Endothelial cell of umbilical vein (primary cell): ENCODE measurements around the gene DGKD. TPM values are rescaled to one million over a fixed set of nuclear protein-coding genes. Genes with fewer than 3 reads are reported as not detected.

ENCODE experiments used
- BruUV-seq: library from RNA; stranded (reverse); fragments of 400-500 nt; replicated peaks from 2 replicates; lab custom pipeline; 2021; lab: Mats Ljungman, UMichigan
- CTCF ChIA-PET: fragments of 300-600, 350-600 bp; sonication (Branson Sonifier 250); formaldehyde crosslinking; loops from one replicate; lab custom pipeline; 2021; ENCODE audit warnings: antibody characterized with exemption, inconsistent platforms; lab: Charles Lee
- POLR2A ChIA-PET: fragments of 300-600, 350-600 bp; sonication (Branson Sonifier 250); formaldehyde crosslinking; loops from one replicate; lab custom pipeline; 2021; ENCODE audit warnings: antibody characterized with exemption, inconsistent platforms; lab: Charles Lee
- DNase-seq: peaks from one replicate; pipeline ENCODE4 v3.0.0-alpha.2; 2011; ENCODE audit warnings: low read depth, low spot score
- FAIRE-seq: peaks from 2 replicates; lab custom pipeline; 2011; peaks lifted over from hg19 to GRCh38; lab: Jason Lieb, UNC
- H2AFZ ChIP-seq: 2 replicates; pipeline ENCODE4 v1.6.0; 2012; ENCODE audit warnings: low read depth, low read length, control low read depth, inconsistent platforms
- H3K27ac ChIP-seq: 2 replicates; pipeline ENCODE4 v1.5.1; 2011; ENCODE audit warnings: low read depth, mild to moderate bottlenecking, control low read depth, low read length, moderate library complexity; ENCODE audit not compliant: insufficient read depth
- H3K27me3 ChIP-seq, 2 experiments: 2 replicates each; pipeline versions ENCODE4 v1.6.0 to v1.6.1; 2011; ENCODE audit warnings: low read length in 2 of 2, mixed read lengths in 1 of 2; ENCODE audit not compliant: control insufficient read depth in 2 of 2, insufficient read depth in 2 of 2
- H3K36me3 ChIP-seq, 2 experiments: 2 replicates in 1 of 2; 3 replicates in 1 of 2; pipeline ENCODE4 v1.5.1; 2011; ENCODE audit warnings: low read length in 2 of 2, mild to moderate bottlenecking in 1 of 2, moderate library complexity in 1 of 2; ENCODE audit not compliant: control insufficient read depth in 2 of 2, insufficient read depth in 2 of 2; ENCODE audit errors: extremely low read depth in 1 of 2
- H3K4me1 ChIP-seq: 3 replicates; pipeline ENCODE4 v1.5.1; 2011; ENCODE audit warnings: mild to moderate bottlenecking, low read length; ENCODE audit not compliant: control insufficient read depth, insufficient read depth; ENCODE audit errors: extremely low read depth
- H3K4me2 ChIP-seq: 2 replicates; pipeline ENCODE4 v1.6.1; 2011; ENCODE audit warnings: low read length, control low read depth, mixed read lengths; ENCODE audit not compliant: insufficient read depth
- H3K4me3 ChIP-seq, 3 experiments: fragments of 200-600 bp in 1 of 3; sonication (generic), shearing (Covaris generic) in 1 of 3; replicated peaks in 1 of 3; 2 replicates each; pipeline ENCODE4 v1.5.1; 2011 to 2016; ENCODE audit warnings: control low read depth in 3 of 3, low read length in 3 of 3, mild to moderate bottlenecking in 2 of 3, inconsistent platforms in 1 of 3, low read depth in 1 of 3, moderate library complexity in 1 of 3; ENCODE audit not compliant: insufficient read depth in 1 of 3
- H3K79me2 ChIP-seq: 2 replicates; pipeline ENCODE4 v1.6.0; 2012; ENCODE audit warnings: low read length, inconsistent platforms; ENCODE audit not compliant: control insufficient read depth, insufficient read depth
- H3K9ac ChIP-seq: replicated peaks from 2 replicates; pipeline ENCODE3; 2011; ENCODE audit warnings: low read length, control low read depth; ENCODE audit not compliant: insufficient read depth; ENCODE audit errors: extremely low read depth
- H3K9me1 ChIP-seq: replicated peaks from 3 replicates; pipeline ENCODE4 v1.6.0; 2011; ENCODE audit warnings: mild to moderate bottlenecking, low read length; ENCODE audit not compliant: control insufficient read depth, insufficient read depth; ENCODE audit errors: extremely low read depth
- H3K9me3 ChIP-seq: replicated peaks from 2 replicates; pipeline ENCODE4 v1.5.1; 2012; ENCODE audit warnings: low read length, inconsistent platforms; ENCODE audit not compliant: control insufficient read depth, insufficient read depth
- H4K20me1 ChIP-seq: replicated peaks from 2 replicates; pipeline ENCODE3; 2011; ENCODE audit warnings: mild to moderate bottlenecking, low read length; ENCODE audit not compliant: control insufficient read depth, insufficient read depth; ENCODE audit errors: extremely low read depth
- CTCF ChIP-seq, 2 donors: IDR thresholded peaks; 1 replicate in 1 of 2; 2 replicates in 1 of 2; pipeline ENCODE4 v1.5.1; 2011; ENCODE audit warnings: low read length in 2 of 2, mild to moderate bottlenecking in 2 of 2, moderate library complexity in 2 of 2, control low read depth in 1 of 2, inconsistent platforms in 1 of 2, low read depth in 1 of 2; ENCODE audit not compliant: insufficient read depth in 1 of 2; ENCODE audit errors: extremely low read depth in 1 of 2
- EZH2 ChIP-seq: IDR thresholded peaks from 2 replicates; pipeline ENCODE4 v1.6.1; 2012; ENCODE audit warnings: borderline replicate concordance, low read depth, mild to moderate bottlenecking, moderate library complexity, low read length, inconsistent platforms; ENCODE audit not compliant: severe bottlenecking
- FOS ChIP-seq: IDR thresholded peaks from 2 replicates; pipeline ENCODE4 v1.6.1; 2011; ENCODE audit warnings: mild to moderate bottlenecking, low read length, moderate library complexity, borderline replicate concordance; ENCODE audit not compliant: insufficient read depth
- GATA2 ChIP-seq: IDR thresholded peaks from 2 replicates; pipeline ENCODE4 v1.7.0; 2011; ENCODE audit warnings: low read depth, mild to moderate bottlenecking, moderate library complexity, mixed read lengths, low read length; ENCODE audit not compliant: insufficient read length, insufficient read depth
- JUN ChIP-seq: IDR thresholded peaks from 2 replicates; pipeline ENCODE4 v1.6.1; 2011; ENCODE audit warnings: borderline replicate concordance, low read depth; ENCODE audit not compliant: insufficient read length, insufficient read depth
- MAX ChIP-seq: IDR thresholded peaks from 2 replicates; pipeline ENCODE4 v1.6.1; 2011; ENCODE audit not compliant: insufficient read depth, insufficient read length
- MYC ChIP-seq: IDR thresholded peaks from one replicate; pipeline ENCODE4 v1.6.1; 2011; ENCODE audit warnings: mild to moderate bottlenecking, low read depth, low read length
- POLR2A ChIP-seq: IDR thresholded peaks from 2 replicates; pipeline ENCODE4 v1.6.1; 2012; ENCODE audit warnings: low read depth, mild to moderate bottlenecking, control low read depth, low read length
- POLR2AphosphoS5 ChIP-seq: IDR thresholded peaks from 2 replicates; pipeline ENCODE4 v1.6.1; 2012; ENCODE audit warnings: low read depth, mild to moderate bottlenecking, control low read depth, low read length, moderate library complexity; ENCODE audit not compliant: insufficient read depth
- dilution Hi-C: fragments of 300-500 bp; cut with MboI; formaldehyde crosslinking; loops from one replicate; pipeline ENCODE4 v1.15.0; 2019; ENCODE audit warnings: low sequenced_read_pairs; ENCODE audit not compliant: extremely low pct_ligation_motif_present
- intact Hi-C: fragments of 100-400 bp; cut with micrococcal nuclease; formaldehyde crosslinking; loops from one replicate; pipeline ENCODE4 v1.10.0; 2022
- polyA plus RNA-seq, 4 experiments: library from polyadenylated mRNA; depleted of rRNA in 3 of 4; stranded (reverse) in 3 of 4; unstranded in 1 of 4; fragments of >200 nt; gene quantifications; 2 replicates each; pipeline versions ENCODE4 v1.2.1 to v1.2.3, GENCODE V29; 2011 to 2012; ENCODE audit warnings: missing spikeins in 1 of 4
- total RNA-seq: library from RNA; stranded (reverse); gene quantifications from 2 replicates; pipeline ENCODE4 v1.2.3, GENCODE V29; 2021

Gene DGKD
- total and polyA plus RNA-seq, 2 donors (not counting 3 experiments of a cell fraction or from before 2014, with no cell fraction given): 10.8 to 36.6 TPM

- Histone ChIP-seq H3K9ac (no peak overlapping the region), H3K27me3 (no peaks in the 10 kb centered on the region), H3K9me3 (no peaks in the 10 kb centered on the region), H3K79me2 (no peaks in the 10 kb centered on the region), H3K4me3 (no peak overlapping the region), H2AFZ (no peak overlapping the region), H4K20me1 (no peaks in the 10 kb centered on the region), H3K4me2 (no peak overlapping the region), H3K36me3 (peaks cover 0 to 19% of the 10 kb centered on the region in 2 experiments), H3K4me1 (no peaks in the 10 kb centered on the region), H3K27ac (no peak overlapping the region), H3K9me1 (no peaks in the 10 kb centered on the region)
- TF ChIP-seq GATA2: no peak
- TF ChIP-seq FOS: no peak
- no peak for TF ChIP-seq MYC
- no peak for TF ChIP-seq POLR2AphosphoS5
- TF ChIP-seq CTCF (IDR thresholded peaks at IDR 0.05; ENCODE audit: extremely low read depth in 1 of 2, insufficient read depth in 1 of 2, low read depth in 1 of 2, low read length in 2 of 2): no peak
- TF ChIP-seq JUN: no peak
- TF ChIP-seq MAX: no peak
- no peak for TF ChIP-seq EZH2
- no peak for TF ChIP-seq POLR2A
- dilution Hi-C loops (no loop called here), intact Hi-C loops (no loop called here)
- DNase-seq (no peak), FAIRE-seq (no peak)
- ChIA-PET POLR2A (no interaction called here), CTCF (no interaction called here)
- BruUV-seq: no TSS peak
Measured at GRCh38 chr2:233464531-233465240, 110.4 kb downstream of the DGKD start.
